Activated T-helper 1 cell treated with anti-CD3 and anti-CD28 coated beads, Interleukin-12 subunit alpha, Interleukin-12 subunit beta, Interleukin-2, Interleukin-4 antibody, amounts not matched to agents 30 ng/mL and 10 ng/mL and 1 ng/mL, durations not matched to agents 14 hours and 24 hours and 36 hours (primary cell): ENCODE data around the gene LPCAT3. TPM values are rescaled to one million over a fixed set of nuclear protein-coding genes. Genes with fewer than 3 reads are reported as not detected.

ENCODE experiments used
- DNase-seq: peaks from one replicate; pipeline ENCODE4 v3.0.0; 2021; ENCODE audit warnings: low spot score
- H3K27ac Mint-ChIP-seq: one replicate; pipeline ENCODE4 v1.8.0; 2021; ENCODE audit warnings: mild to moderate bottlenecking, mixed read lengths
- H3K27me3 Mint-ChIP-seq: one replicate; pipeline ENCODE4 v1.8.0; 2022; ENCODE audit warnings: mild to moderate bottlenecking, moderate library complexity, mixed read lengths; ENCODE audit not compliant: insufficient read depth
- H3K36me3 Mint-ChIP-seq: one replicate; pipeline ENCODE4 v1.8.0; 2021; ENCODE audit warnings: low read depth, mixed read lengths
- H3K4me1 Mint-ChIP-seq: one replicate; pipeline ENCODE4 v1.8.0; 2021; ENCODE audit warnings: low read depth, mixed read lengths
- H3K4me3 Mint-ChIP-seq: one replicate; pipeline ENCODE4 v1.8.0; 2021; ENCODE audit warnings: mild to moderate bottlenecking, moderate library complexity, mixed read lengths
- H3K9me3 Mint-ChIP-seq: one replicate; pipeline ENCODE4 v1.8.0; 2021; ENCODE audit warnings: mixed read lengths
- intact Hi-C: fragments of 100-400 bp; cut with micrococcal nuclease; formaldehyde crosslinking; loops from one replicate; pipeline ENCODE4 v1.15.1; 2024
- total RNA-seq: library from RNA; stranded (reverse); gene quantifications from 2 replicates; pipeline ENCODE4 v1.2.3, GENCODE V29; 2022

Gene LPCAT3
- total RNA-seq, 1 donor from 2014 or later = 30.0 TPM

GRCh38 chr12:7006639-7007038 is 11.6 kb downstream of the LPCAT3 start:
- Mint-ChIP-seq H3K36me3 (peaks cover 26% of the 10 kb centered on the region), H3K27ac (no peak overlapping the region), H3K4me3 (no peak overlapping the region), H3K9me3 (no peaks in the 10 kb centered on the region), H3K4me1 (peaks cover 22% of the 10 kb centered on the region), H3K27me3 (no peaks in the 10 kb centered on the region)
- intact Hi-C loops = no loop called here
- no peak for DNase-seq

DNA sequence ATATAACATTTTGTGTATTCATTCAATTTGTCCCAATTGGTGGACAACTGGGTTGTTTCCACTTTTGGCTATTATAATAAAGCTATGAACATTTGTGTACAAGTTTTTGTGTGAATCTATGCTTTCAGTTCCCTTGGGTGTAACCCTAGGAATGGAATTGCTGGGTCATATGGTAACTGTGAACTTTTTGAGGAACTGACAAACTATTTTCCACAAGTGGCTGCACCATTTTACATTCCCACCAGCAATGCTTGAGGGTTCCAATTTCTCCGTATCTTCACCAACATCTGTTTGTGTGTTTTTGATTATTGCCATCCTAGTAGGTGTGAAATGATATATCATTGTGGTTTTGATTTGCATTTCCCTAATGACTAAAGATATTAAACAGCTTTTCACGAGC is 13.0 kb downstream of the LPCAT3 start:
- peaks cover 22% of the 10 kb centered on the region for H3K4me1 Mint-ChIP-seq
- peaks cover 26% of the 10 kb centered on the region for H3K36me3 Mint-ChIP-seq
- no peak for DNase-seq
- H3K27me3 Mint-ChIP-seq = no peaks in the 10 kb centered on the region
- intact Hi-C loops = no loop called here
- no peak overlapping the region for H3K4me3 Mint-ChIP-seq
- no peak overlapping the region for H3K27ac Mint-ChIP-seq
- no peaks in the 10 kb centered on the region for H3K9me3 Mint-ChIP-seq

DNA sequence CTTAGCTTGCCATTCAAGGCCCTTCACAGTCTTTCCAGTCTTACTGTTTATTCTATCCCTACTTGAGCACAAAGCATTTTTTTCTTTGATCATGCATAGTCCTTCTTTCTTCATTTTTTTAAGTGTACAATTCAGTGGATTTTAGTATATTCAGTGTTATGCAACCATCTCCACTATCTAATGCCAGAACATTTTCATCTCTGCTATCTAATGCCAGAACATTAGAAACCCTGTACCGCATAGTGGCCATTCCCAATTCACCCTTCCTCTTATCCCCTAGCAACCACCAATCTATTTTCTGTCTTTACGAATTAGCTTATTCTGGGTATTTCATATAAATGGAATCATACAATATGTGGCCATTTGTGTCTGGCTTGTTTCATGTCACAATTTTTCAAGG is 13.4 kb downstream of the LPCAT3 start:
- intact Hi-C loops = no loop called here

DNA sequence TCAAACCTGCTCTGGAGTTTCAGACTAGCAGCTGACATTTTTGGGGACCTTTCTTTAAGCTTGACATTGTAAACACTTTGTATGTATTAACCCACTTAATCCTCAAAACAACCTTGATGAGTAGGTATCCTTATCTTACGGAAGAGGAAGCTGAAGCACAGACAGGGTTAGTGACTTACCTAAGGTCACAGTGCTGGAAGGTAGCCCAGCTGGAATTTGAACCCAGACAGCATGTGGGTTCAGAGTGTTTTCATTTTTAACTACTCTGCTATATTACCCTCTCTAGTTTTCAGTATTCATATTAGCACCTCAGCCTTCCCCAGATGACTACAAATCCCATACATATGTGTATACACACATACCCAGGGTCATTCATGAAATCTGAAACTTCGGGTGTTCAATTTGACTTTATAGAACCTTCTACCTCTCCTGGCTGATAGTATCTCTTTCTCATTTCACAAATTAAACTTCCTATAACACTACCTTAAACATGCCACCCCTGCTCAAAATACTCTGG is 13.9 kb downstream of the LPCAT3 start:
- Mint-ChIP-seq H3K4me1 (peaks cover 22% of the 10 kb centered on the region), H3K9me3 (no peaks in the 10 kb centered on the region), H3K27ac (no peak overlapping the region), H3K4me3 (no peak overlapping the region), H3K27me3 (no peaks in the 10 kb centered on the region), H3K36me3 (peaks cover 20% of the 10 kb centered on the region)
- intact Hi-C loops = no loop called here
- no peak for DNase-seq

More for the DNA sequence above, 13.4 kb downstream of the LPCAT3 start:
- DNase-seq = no peak
- no peaks in the 10 kb centered on the region for H3K9me3 Mint-ChIP-seq
- H3K36me3 Mint-ChIP-seq = peaks cover 22% of the 10 kb centered on the region
- H3K4me1 Mint-ChIP-seq = peaks cover 22% of the 10 kb centered on the region
- H3K4me3 Mint-ChIP-seq = no peak overlapping the region
- no peaks in the 10 kb centered on the region for H3K27me3 Mint-ChIP-seq
- no peak overlapping the region for H3K27ac Mint-ChIP-seq

DNA sequence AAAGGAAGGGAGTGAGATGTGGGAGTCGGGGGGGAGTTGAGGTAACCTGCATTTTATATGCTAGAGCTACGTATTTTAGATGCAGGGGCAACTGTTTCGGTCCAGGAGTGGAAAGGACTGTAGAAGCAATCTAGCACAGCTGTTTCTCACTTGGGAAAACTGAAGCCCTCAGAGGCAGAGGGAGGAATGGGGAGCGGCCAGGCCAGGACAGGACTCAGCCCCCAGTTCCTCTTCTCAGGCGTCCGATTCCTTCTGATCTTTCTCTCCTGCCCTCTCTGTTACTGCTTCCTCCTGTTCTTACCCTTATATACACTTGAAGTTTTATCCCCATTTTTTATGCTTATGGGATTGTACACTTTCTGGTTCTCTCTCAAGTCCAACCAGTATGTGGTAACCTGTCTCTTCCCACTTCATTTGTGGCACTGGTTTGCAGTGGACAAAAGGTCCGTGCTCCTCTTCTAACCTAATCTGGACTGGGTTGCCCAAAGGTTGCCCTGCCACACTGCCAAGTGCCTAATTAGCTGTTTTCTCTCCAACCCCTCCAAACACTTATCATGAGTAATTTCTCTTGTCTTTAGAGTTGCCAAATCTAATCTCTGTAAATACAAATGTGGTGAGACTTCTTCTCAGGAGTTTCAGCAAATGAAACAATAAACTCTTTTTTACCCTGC is 16.2 kb downstream of the LPCAT3 start:
- no peaks in the 10 kb centered on the region for H3K27me3 Mint-ChIP-seq
- no peak for DNase-seq
- intact Hi-C loops = no loop called here
- no peak overlapping the region for H3K4me3 Mint-ChIP-seq
- no peaks in the 10 kb centered on the region for H3K9me3 Mint-ChIP-seq
- no peak overlapping the region for H3K27ac Mint-ChIP-seq
- peaks cover 25% of the 10 kb centered on the region for H3K36me3 Mint-ChIP-seq
- H3K4me1 Mint-ChIP-seq = peaks cover 13% of the 10 kb centered on the region

DNA sequence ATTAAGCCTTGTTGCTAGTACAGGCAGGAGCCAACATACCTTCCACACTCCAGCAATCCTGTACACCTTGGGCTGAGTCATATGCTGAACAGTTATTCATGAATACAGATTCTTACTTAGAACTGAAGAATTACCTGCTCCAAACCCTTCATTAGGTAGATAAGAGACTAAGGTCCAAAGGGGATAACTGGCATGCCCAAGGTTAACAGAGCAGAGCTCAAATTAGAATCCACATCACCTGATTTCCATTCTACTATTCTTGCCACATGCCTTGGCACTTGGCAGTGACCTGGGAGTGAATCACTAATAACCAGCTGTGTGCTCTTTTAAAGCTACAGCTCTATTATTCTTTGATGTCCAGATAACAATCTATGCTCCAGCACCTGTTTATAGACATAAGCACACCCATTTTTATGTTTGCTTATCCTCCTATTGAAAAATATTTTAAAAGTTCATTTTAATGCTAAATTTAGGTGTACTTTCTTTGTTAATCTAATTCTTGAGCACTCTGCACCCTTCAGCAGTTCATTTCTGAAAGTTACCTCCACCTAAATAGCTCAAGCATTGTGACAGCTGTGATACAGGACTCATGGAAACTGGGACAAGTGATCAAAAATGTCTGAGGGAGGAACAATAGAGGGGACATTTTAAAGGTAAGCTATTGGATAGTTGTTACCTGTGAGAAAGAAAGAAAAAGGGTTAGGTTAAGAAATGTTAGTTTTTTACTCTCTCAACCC is 19.4 kb downstream of the LPCAT3 start:
- intact Hi-C loops = no loop called here
- peaks cover 22% of the 10 kb centered on the region for H3K36me3 Mint-ChIP-seq
- H3K27ac Mint-ChIP-seq = no peak overlapping the region

DNA sequence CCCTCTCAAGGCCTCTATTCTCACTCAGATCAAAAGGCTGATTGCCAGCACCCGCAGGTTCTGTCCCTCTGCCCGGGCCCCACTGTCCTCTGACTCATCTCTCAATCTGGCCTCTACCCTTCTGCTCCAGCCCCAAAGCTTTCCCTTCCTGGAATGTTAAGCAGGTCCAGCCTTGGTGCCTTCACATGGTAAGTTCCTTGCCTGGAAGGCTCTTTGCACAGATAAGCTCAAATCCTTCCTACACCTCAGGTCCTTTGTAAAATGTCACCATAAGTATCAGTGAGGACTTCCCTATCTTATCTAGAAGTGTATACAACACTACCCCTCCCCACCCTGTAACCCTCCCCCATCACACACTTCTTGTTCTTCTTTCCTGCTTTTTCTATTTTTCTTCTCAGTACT is 22.2 kb downstream of the LPCAT3 start:
- H3K4me3 Mint-ChIP-seq = no peak overlapping the region
- peaks cover 30% of the 10 kb centered on the region for H3K36me3 Mint-ChIP-seq
- intact Hi-C loops = no loop called here
- H3K27me3 Mint-ChIP-seq = no peaks in the 10 kb centered on the region
- H3K4me1 Mint-ChIP-seq = no peaks in the 10 kb centered on the region
- H3K9me3 Mint-ChIP-seq = no peaks in the 10 kb centered on the region
- DNase-seq = no peak
- H3K27ac Mint-ChIP-seq = no peak overlapping the region

More for the DNA sequence above, 19.4 kb downstream of the LPCAT3 start:
- H3K9me3 Mint-ChIP-seq = no peaks in the 10 kb centered on the region
- no peaks in the 10 kb centered on the region for H3K4me1 Mint-ChIP-seq
- H3K27me3 Mint-ChIP-seq = no peaks in the 10 kb centered on the region
- DNase-seq = no peak
- no peak overlapping the region for H3K4me3 Mint-ChIP-seq

DNA sequence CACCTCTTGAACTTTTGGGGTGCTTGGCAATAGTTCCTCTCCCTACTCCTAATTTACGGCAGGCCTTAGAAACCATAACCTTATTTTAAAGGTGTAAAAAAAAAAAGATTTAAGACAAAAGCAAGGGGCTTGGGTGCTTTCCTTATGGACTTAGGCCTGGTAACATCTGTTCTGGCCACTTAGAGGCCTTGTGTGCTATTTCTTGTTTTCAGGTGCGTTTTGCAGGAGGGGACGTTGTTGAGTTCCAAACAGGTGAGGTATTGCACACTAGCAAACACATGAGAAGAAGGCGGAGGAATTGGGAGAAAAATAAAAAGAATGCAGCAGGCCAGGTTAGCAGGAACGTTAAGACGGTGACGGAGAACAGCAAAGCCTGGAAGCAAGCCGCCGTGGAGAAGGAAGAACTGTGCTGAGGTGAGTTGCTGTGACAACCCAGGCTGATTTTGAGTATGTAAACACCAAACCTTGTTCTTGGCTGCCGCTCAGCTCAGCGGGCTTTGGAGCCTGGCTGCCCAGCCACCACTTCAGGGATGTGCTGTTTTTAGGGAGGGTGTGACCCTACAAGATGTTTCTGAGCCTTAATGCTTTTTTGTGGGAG is 30.2 kb downstream of the LPCAT3 start:
- H3K27me3 Mint-ChIP-seq = no peaks in the 10 kb centered on the region
- H3K9me3 Mint-ChIP-seq = no peaks in the 10 kb centered on the region
- H3K36me3 Mint-ChIP-seq = peaks cover 20% of the 10 kb centered on the region
- no peak overlapping the region for H3K27ac Mint-ChIP-seq
- DNase-seq = no peak
- H3K4me1 Mint-ChIP-seq = no peaks in the 10 kb centered on the region
- intact Hi-C loops = no loop called here
- H3K4me3 Mint-ChIP-seq = no peak overlapping the region

GRCh38 chr12:6982532-6982931 is 35.7 kb downstream of the LPCAT3 start:
- intact Hi-C loops = no loop called here
- DNase-seq = no peak
- Mint-ChIP-seq H3K9me3 (no peaks in the 10 kb centered on the region), H3K4me1 (no peaks in the 10 kb centered on the region), H3K4me3 (no peak overlapping the region), H3K27me3 (no peaks in the 10 kb centered on the region), H3K36me3 (peaks cover 37% of the 10 kb centered on the region), H3K27ac (no peak overlapping the region)

- Mint-ChIP-seq H3K27me3 (no peaks in the 10 kb centered on the region), H3K9me3 (no peaks in the 10 kb centered on the region), H3K27ac (no peak overlapping the region)
Observed at GRCh38 chr12:6981152-6982052, 36.9 kb downstream of the LPCAT3 start.

DNA sequence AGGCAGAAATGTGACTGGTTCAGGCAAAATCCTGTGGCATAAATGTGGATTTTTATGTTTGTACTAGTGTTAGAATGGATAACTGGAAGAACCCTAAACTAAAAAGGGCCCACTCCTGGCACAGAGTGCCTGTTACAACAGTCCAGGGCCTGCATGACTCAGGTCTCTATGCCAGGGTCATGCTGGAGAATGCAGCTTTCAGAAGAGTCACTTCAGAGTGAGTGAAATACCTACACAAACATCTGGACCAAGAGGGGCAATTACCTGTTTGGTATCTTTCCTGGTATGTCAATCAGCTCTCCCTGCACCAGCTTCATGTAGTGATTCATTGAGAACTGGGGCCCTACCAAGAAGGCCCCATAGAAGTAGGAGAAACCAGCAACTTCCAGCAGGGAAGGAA is 37.5 kb downstream of the LPCAT3 start:
- no peaks in the 10 kb centered on the region for H3K27me3 Mint-ChIP-seq
- H3K36me3 Mint-ChIP-seq = peaks cover 45% of the 10 kb centered on the region
- no peaks in the 10 kb centered on the region for H3K4me1 Mint-ChIP-seq
- no peak overlapping the region for H3K4me3 Mint-ChIP-seq
- H3K27ac Mint-ChIP-seq = no peak overlapping the region
- DNase-seq = no peak
- intact Hi-C loops = no loop called here
- H3K9me3 Mint-ChIP-seq = no peaks in the 10 kb centered on the region

More at GRCh38 chr12:6981152-6982052, 36.9 kb downstream of the LPCAT3 start:
- no peak overlapping the region for H3K4me3 Mint-ChIP-seq
- H3K36me3 Mint-ChIP-seq = peaks cover 43% of the 10 kb centered on the region
- intact Hi-C loops = no loop called here
- no peak for DNase-seq
- no peaks in the 10 kb centered on the region for H3K4me1 Mint-ChIP-seq

GRCh38 chr12:6980075-6980474 is 38.2 kb downstream of the LPCAT3 start:
- H3K4me1 Mint-ChIP-seq = no peaks in the 10 kb centered on the region
- H3K4me3 Mint-ChIP-seq = no peak overlapping the region
- no peak overlapping the region for H3K27ac Mint-ChIP-seq
- no peak for DNase-seq
- intact Hi-C loops = no loop called here
- no peaks in the 10 kb centered on the region for H3K9me3 Mint-ChIP-seq
- peaks cover 51% of the 10 kb centered on the region for H3K36me3 Mint-ChIP-seq
- no peaks in the 10 kb centered on the region for H3K27me3 Mint-ChIP-seq
